Fibroblast of skin of left biceps (primary cell): ENCODE results near the gene MGRN1.

Source experiments
- DNase-seq, 2 experiments: peaks; one replicate each; pipeline ENCODE4 v3.0.0-alpha.2; 2013; ENCODE audit warnings: low read depth in 2 of 2

The MGRN1 gene

DNA sequence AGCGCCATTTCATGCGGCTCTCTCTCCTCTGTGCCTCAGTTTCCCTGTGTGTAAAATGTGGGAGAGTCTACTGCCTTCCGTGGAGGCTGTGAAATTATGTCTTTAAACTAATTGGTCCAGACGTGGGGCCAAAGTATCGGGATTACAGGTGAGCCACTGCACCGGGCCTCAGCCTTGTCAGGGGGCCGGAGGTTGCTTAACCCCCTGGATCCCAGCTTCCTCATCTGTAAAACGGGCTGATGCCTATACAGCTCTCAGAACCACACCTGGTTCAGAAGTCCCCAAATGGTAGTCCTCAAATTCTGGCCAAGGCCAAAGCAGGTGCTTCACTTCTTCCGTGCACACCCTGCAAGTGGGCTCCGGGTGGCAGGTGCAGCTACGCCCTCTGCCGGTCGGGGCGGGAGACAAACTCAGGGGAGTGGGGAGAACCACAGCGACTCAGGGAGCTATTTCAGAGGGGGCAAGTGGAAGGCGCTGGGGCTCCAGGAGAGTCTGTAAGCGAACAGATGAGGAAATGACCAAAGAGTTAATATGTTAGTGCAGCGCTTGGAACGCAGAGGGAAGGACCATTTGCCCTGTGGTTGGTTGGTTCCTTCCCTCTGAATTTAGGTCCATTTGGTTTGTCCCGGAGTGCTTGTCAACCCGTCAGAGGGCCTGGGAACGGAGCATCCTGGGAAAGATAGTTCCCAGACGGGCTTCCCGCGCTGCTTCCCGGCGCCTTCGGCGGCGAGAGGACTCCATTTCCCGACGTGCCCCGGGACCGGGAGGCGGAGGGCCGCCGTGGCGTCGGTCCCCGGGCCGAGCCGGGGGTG is at the start of gene MGRN1:
Gene MGRN1, plus strand, starts transcription at position 812 of the 812 bp plus-strand sequence. CDS start 135 bp downstream, outside the sequence.
- peak; percentile 91 to 92 for DNase-seq

DNA sequence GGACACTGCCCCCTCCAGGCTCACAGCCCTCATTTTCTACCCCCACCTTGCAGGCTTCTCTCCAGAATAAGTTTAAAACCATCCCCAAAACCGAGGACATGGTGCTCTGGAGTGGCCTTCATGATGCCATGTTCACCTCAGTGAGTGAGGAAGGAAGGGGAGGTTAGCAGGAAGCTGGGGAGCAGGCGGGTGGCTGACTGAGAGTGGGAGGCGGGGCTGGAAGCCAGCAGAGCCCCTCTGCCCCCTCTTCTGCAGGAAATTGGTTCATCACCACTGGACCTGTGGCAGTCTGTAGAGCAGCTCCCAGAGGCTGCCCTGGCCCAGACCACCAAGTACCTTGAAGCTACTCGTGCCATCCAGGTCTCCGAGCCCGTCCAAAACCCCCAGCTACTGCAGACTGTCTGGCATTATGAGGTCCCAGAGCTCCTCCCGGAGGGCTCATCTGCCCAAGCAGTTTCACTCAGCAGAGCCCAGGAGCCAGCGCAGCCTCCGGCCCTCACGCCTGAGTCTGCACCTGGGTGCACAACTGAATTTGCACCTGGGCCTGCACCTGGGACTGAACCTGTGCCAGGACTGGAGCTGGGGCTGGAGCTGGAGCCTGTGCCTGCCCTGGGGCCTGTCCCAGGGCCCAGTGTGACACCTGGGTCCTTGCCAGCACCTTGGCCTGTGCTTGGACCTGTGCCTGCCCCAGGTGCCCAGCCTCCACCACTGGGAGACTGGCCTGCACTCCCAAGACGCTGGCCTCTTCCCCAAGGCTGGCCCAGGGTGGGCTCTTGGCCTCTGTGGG is 49.5 kb upstream of the MGRN1 start:
- no peak for DNase-seq

DNA sequence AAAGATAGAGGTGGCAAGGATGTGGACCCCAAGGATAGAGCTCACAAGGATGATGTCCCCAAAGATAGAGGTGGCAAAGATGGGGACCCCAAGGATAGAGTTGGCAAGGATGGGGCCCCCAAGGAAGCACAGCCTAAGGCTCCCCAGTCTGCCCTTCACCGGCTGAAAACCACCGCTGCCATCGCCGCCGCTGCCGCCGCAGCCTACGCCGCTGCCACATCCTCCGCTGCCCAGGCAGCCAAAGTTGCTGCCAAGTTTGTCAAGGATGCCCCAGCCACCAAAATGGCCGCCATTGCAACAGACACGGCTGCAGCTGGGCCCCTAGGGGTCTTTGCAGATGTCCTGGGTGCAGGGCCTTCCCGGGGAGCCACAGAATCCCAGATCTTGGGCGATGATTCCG is 48.6 kb upstream of the MGRN1 start:
- no peak for DNase-seq

DNA sequence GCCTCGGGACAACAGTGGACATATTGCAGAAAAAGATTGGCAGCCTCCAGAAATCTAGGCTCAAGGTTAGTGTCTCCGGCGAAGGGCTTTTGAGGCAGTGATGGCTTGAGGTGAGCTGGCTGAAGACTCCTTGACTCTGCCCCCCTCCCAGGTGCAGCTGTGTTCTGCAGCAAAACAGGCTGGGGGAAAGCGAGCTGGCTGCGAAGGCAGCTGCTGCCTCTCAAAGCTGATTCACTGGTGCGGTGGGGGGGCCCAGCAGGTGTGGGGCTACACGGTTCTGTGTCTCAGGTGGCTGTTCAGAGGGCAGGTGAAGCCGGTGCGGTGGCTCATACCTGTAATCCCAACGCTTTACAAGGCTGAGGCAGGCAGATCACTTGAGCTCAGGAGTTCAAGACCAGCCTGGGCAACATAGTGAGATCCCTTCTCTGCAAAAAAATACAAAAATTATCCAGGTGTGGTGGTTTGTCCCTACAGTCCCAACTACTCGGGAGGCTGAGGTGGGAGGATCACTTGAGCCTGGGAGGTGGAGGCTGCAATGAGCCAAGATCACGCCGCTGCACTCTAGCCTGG is 45.6 kb upstream of the MGRN1 start:
- no peak for DNase-seq

DNA sequence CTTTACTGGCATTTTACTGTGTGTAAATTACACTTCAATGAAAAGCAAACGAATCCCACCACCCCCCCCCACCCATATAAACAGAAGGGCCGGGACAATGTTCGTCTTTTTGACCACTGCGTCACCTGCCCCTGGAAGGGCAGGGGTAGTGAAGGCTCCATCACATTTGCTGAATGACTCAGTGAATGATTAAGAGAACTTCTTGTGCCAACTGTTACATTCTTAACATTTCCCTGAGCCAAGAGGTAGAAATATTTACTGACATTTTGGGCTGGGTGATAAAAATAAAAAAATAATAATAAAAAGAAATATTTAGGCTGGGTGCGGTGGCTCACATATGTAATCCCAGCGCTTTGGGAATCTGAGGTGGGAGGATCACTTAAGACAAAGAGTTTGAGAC is 44.4 kb upstream of the MGRN1 start:
- DNase-seq = no peak

DNA sequence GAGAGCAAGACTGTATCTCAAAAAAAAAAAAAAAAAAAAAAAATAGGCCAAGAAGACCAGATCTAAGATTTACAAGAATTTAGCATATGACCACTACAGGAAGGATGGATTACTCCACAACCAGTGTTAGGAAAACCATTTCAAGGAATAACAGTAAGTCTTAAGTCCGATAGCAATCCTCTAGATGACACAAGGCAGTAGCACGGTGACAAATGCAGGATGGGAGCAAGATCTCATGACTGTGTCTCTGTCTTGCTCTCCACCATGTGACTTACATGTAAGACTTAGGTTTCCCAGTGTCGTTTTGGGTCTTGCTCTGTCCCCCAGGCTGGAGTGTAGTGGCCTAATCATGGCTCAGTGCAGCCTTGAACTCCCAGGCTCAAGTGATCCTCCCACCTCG is 40.7 kb upstream of the MGRN1 start:
- DNase-seq = no peak

DNA sequence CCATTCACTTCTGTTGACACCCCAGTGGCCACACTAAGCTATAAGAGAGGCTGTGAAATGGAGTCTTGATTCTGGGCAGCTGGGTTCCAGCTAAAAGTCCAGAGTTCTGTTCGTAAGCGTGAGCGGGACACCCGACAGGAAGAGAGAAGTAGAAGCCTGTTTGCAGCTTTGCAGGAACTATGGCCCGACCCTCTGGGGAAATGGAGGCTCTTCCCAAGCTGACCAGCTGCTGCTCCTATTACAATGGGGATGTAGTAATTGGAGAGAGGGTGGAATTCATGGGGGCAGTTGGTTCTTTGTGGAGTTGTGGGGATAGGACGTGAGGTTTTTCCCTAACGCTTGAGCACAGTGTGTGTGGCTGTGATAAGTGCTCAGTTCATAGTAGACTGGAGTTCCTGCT is 38.3 kb upstream of the MGRN1 start:
- DNase-seq = no peak

DNA sequence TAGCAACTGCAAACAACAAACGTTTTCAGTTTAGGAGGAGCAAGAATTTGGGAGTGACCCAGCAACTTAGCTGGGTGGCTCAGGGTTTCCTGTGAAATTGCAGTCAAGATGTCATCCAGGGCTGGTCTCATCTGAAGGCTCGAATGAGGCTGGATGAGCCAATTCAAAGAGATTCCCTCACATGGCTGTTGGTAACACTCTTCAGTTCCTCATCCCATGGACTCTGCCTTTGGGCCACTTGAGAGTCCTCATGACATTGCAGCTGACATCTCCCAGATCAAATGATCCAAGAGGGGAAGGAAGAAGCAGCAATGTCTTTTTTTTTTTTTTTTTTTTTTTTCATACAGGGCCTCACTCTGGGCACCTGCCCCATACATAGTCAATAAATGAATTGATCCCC is 36.2 kb upstream of the MGRN1 start:
- no peak for DNase-seq

DNA sequence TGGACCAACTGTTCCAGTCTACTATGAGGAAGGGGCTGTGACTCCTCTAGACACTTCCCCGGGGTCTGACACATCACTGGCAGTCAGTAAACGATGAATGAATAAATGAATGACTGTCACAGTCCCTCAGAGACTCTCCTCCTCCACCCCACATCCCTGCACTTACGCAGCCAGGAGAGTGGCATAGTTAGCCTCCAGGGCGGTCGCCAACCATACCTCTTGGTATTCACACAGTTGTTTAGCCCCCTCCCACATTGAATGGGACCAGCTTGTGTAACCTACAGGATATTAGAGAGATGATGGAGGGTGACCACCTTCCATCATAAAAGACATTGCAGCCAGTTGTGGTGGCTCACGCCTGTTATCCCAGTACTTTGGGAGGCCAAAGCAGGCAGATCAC is 35.7 kb upstream of the MGRN1 start:
- no peak for DNase-seq

DNA sequence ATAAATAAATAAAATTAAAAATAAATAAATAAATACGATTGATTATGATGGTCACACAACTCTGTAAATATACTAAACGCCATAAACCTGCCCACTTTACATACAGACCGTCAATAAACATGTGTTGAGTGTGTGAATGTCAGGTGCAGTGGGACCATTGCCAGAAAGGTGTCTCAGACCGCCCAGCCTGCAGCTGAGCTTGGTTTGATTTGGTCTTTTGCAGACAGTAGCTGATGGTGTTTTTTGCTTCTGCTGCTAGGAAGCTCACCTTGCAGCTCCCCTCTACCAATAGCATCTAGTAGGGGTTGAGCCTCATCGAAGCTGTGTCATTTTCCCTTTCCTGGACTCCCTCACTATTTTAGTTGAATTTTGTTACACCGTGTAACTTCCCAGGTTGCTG is 33.4 kb upstream of the MGRN1 start:
- DNase-seq = no peak

DNA sequence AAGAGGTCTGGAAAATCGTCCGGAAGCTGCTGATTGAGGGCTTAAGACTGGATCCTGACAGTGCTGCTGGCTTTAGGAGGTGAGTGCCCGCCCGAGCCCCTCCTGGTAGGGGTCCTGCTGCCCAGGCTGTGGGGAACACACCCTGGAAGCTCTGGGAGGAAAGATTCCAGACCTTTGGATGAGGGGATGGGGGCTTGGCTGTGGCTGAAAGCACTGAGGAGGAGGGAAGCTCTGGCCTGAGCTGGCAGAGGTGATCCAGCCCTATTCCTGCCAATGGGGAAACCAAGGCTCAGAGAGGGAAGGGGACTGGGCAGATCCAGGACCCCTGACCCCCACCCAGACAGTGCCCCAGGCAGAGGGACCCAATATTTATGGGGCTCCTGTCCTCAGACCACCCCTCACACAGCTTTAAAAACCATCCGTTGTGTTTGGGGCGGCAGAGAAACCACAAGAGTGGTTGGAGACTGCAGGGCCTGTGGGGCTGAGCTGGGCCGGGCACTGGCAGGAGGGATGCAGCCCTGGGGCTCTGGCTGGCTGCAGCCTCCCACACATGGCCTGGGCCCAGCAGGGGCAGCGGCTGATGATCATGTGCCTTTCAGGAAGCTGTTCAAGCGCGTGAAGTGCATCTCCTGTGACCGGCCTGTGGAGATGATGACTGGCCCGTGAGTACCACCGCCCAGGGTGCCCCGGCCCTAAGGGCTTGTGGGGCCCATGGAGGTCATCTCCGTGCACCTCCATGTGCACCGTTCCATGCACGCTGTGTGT is 32.7 kb upstream of the MGRN1 start:
- DNase-seq = no peak

DNA sequence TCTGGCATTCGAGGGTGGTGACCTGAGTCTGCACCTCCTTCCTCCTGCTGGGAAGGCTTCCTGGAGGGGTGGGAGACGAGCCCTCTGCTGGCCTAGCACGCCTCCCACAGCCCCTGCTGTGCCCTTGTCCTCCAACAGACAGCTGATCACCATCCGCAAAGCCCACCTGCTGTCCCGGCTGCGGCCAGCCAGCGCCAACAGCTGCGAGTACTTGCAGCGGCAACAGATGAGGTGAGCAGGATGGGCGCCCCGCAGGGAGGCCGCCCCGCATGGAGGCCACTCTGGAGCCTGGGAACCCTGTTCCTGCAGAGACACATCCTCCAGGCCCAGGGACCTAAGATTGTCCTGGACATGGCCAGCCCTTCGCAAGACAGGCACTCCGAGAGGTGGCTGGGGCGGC is 31.5 kb upstream of the MGRN1 start:
- no peak for DNase-seq

DNA sequence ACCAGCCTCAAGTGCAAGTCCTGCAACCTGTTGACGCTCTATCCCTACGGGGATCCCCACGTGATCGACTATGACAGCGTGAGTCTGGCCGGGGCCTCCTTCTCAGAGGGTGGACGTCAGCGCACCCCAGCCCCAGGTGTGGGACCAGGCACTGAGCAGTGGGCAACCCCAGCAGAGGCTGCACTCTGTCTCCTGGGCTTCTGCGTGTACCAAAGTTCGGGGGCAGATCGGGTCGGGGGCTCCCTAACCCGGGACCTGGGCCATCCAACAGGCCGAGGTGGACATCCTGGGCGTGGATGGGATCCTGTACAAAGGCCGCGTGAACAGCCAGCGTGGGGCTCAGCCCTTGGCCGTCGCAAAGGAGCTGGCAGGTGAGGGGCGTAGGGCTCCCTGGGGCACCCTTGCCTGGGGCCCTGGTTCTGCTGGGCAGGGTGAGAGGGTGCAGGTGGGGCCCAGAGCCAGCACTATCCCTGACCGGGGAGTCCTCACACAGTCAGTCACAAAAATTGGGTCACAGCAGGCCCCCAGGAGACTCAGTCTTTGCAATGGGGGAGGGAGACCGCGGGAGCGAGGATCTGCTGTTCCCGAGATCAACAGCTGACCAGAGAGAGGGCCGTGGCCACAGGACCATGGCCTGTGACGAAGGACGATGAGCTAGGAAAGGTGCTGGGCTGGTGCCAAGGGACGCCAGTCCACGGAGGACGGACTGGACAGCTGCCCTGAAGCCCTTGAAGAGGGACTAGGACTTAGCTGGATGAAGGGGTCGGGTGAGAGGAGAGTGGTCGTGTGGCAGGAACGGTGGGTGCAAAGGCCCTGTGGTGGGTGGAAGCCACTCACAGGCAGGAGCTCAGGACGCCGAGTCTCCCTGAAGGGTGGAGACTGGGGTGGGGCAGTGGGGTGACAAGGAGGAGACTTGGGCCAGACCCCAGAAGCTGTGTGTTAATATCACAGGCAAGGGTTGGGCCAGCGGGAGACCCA is 29.9 kb upstream of the MGRN1 start:
- no peak for DNase-seq

DNA sequence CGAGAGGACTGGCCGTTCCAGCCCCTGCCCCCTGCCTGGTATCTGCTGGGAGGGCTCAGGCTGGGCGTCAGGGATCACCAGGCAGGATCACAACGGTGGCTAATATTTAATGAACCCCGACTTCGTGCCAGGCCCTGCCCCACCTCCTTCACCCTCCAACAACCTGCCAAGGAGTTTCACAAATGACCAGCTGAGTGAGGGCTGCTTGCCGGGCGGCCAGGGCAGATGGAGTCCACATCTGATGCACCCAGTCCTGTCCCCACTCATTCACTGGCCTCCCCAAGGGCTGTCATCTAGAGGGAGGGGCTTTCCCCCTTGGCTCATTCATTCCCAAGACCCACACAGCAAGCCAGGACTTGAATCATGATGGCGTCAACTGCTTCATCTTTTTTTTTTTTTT is 27.5 kb upstream of the MGRN1 start:
- DNase-seq = no peak

DNA sequence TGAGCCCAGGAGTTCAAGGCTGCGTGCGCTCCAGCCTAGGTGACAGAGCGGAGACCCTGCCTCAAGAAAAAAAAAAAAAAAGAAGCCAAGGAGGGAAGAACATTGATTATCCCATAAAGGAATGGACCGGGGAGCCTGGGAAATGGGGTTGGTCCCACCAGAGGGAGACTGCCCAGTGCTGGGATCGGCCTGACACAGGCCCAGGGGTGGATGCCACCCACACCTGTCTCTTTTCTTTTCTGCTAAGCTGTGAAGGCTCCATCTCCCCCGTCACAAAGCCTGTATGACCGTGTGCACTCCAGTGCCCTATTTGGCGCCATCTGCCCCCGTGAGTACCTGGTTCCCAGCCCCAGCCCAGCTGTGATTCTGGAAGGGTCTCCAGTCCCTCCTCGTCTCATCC is 25.6 kb upstream of the MGRN1 start:
- DNase-seq = no peak

DNA sequence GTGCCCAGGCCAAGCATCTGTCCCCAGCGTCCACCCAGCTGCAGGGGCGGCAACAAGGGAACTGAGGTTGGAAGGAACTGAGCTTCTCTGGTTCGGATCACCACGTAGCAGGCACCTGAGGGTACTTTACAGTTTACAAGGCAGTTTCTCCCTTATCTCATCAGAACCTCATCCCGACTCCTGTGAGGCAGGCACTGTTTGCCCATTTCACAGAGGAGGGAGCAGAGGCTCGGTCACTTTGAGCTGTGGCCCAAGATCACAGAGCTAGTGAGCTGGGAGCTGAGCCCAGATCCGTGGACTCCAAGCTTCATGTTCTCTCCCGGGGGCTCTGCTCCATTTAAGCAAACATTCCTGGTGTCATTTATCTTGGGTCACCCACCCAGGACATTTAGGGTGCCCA is 25.1 kb upstream of the MGRN1 start:
- DNase-seq = no peak

DNA sequence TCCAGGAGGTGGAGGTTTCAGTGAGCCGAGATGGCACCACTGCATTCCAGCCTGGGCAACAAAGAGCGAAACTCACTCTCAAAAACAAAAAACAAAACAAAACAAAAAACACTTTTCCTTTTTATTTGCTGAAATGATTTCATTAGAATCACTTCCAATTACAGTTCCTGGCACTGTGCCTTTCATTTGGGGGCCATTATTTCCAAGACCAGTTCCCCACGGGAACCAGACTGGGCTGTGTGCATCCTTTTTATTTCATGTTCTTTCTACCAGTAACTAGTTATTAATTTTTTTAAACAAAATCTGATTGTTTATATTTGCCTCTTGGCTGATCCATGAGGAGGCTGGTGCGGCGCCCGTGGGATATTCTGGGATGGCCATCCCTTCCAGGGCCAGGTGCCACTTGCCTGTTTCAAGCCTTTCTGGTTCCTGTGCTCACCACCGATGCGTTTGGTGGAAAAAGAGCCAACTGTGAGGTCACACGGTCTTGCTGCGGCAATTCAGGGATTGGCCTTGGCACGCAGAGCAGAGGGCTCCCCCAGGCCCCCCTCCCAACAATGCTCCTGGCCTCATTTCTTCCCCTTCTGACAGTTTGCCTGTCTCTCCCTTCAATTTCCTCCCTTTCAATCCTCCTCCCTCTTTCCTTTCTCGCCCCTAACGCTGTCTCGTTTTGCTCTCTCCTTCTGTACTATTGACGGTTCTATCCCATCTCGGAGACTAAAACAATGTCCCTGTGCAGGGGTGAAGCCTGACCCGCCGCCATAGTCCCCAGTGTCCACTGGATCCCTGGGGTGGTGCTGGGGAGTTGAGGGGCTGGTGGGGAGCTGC is 23.4 kb upstream of the MGRN1 start:
- no peak for DNase-seq

DNA sequence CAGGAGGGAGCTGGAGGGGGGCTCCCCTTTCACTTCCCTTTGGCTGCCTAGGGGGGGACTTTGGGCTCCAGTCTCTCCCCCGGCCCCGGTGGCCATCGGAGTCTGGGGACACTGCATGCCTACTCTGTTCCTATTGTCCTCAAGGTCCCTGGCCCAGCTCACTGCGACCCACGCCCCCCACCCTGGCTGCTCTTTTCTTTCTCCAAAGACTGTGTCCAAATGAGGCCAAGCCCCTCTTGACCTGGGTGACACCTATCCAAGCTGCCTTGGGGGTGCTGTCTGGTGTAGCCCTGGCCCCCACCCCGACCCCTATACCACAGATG is 22.8 kb upstream of the MGRN1 start:
- no peak for DNase-seq

DNA sequence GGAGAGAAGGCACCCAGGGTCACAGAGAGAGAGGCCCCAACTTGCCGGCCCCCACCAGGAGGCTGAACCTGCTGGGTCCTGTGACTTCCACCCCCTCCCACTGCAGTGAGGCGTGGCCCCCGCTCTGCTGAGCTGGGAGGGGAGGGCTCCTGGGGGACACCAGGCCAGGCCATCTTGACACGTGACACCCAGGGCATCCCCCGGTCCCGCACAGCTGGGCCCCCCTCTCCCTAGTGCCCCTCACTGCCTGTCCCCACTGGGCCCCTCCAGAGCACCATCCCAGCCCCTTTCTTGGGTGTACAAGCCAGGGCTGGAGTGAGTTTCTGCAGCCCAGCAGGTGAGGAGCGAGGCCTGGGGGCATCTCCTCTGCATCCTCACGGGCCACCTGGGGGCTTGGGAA is 22.3 kb upstream of the MGRN1 start:
- no peak for DNase-seq

DNA sequence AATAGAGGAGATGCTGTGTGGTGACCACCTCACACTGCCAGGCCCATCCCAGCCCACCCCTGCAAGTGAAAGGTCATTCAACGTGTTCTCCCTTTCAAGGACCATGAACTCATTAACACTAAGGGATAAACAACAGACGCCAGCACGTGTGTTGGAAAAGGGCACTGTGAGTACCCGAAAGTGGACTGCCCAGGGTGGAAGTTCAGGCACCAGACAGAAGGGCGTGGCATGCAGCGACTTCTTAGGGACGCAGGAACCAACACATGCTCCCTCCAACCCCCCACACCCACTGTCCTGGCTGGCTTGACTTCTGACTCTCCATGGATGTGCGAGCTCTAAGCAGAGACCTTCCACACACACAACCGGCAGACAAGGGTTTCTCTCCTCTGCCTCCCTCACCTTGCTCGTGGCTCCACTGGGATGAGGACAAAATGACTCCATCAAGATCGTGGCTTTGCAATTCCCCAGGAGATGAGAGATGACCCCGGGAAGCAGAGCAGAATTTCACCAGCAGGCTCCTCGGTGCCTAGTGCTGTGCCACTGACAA is 20.9 kb upstream of the MGRN1 start:
- DNase-seq = no peak
